OCI-LY7 (cell line): ENCODE results near the gene IKBKE. TPM values are rescaled to one million over a fixed set of nuclear protein-coding genes. Genes with fewer than 3 reads are reported as not detected.

ENCODE experiments used
- BruUV-seq: library from RNA; stranded (reverse); fragments of 400-500 nt; replicated peaks from 2 replicates; lab custom pipeline; 2021; lab: Mats Ljungman, UMichigan
- CTCF ChIA-PET: fragments of 300-600 bp; sonication (Branson Sonifier 250); formaldehyde crosslinking; loops from one replicate; lab custom pipeline; 2022; ENCODE audit warnings: antibody characterized with exemption; ENCODE audit not compliant: unreplicated experiment; lab: Charles Lee
- POLR2A ChIA-PET: fragments of 300-600 bp; sonication (Branson Sonifier 250); formaldehyde crosslinking; loops from one replicate; lab custom pipeline; 2022; ENCODE audit warnings: antibody characterized with exemption; lab: Charles Lee
- DNase-seq: peaks from one replicate; pipeline ENCODE4 v3.0.0-alpha.2; 2015; ENCODE audit warnings: low spot score
- H2AFZ ChIP-seq: fragments of 200-600 bp; sonication (generic), shearing (Covaris generic); 2 replicates; pipeline ENCODE4 v1.6.1; 2014; ENCODE audit warnings: mild to moderate bottlenecking, antibody characterized with exemption, low read length, moderate library complexity
- H3K27ac ChIP-seq: fragments of 200-600 bp; sonication (generic); 2 replicates; pipeline ENCODE4 v1.5.1; 2014; ENCODE audit warnings: mixed run types, low read depth, mild to moderate bottlenecking, moderate library complexity, low read length, inconsistent platforms; ENCODE audit not compliant: poor library complexity, severe bottlenecking
- H3K36me3 ChIP-seq: fragments of 200-600 bp; sonication (generic); 2 replicates; pipeline ENCODE4 v1.6.1; 2014; ENCODE audit warnings: mild to moderate bottlenecking, antibody characterized with exemption, low read length, moderate library complexity, mixed read lengths; ENCODE audit not compliant: insufficient read depth
- H3K4me1 ChIP-seq: fragments of 200-600 bp; sonication (generic); 2 replicates; pipeline ENCODE4 v1.5.1; 2014; ENCODE audit warnings: mild to moderate bottlenecking, low read length; ENCODE audit not compliant: insufficient read depth, poor library complexity, severe bottlenecking
- H3K4me2 ChIP-seq: fragments of 200-600 bp; sonication (generic); 2 replicates; pipeline ENCODE4 v1.6.1; 2014; ENCODE audit warnings: mild to moderate bottlenecking, low read length
- H3K4me3 ChIP-seq: fragments of 200-600 bp; sonication (generic); 2 replicates; pipeline ENCODE4 v1.5.1; 2014; ENCODE audit warnings: mild to moderate bottlenecking, low read depth, low read length; ENCODE audit not compliant: poor library complexity, severe bottlenecking
- H3K79me2 ChIP-seq: fragments of 200-600 bp; sonication (generic); 2 replicates; pipeline ENCODE4 v1.6.1; 2016; ENCODE audit warnings: low read depth, mild to moderate bottlenecking, low read length, moderate library complexity, mixed read lengths; ENCODE audit not compliant: insufficient read depth
- H3K9me2 ChIP-seq: fragments of 200-600 bp; sonication (generic); 2 replicates; pipeline ENCODE4 v1.6.1; 2016; ENCODE audit warnings: mild to moderate bottlenecking, low read length, mixed read lengths; ENCODE audit not compliant: insufficient read depth
- H3K9me3 ChIP-seq: fragments of 200-600 bp; sonication (generic); 2 replicates; pipeline ENCODE4 v1.6.1; 2014; ENCODE audit warnings: mild to moderate bottlenecking, mixed run types, low read length, mixed read lengths
- H4K20me1 ChIP-seq: fragments of 200-600 bp; sonication (generic); 2 replicates; pipeline ENCODE4 v1.6.1; 2014; ENCODE audit warnings: mild to moderate bottlenecking, antibody characterized with exemption, low read length, moderate library complexity, mixed read lengths; ENCODE audit not compliant: insufficient read depth
- CTCF ChIP-seq: fragments of 200-600 bp; sonication (generic); conservative IDR thresholded peaks from 2 replicates; pipeline ENCODE4 v1.5.1; 2014; ENCODE audit warnings: mild to moderate bottlenecking, antibody characterized with exemption, low read length, moderate library complexity, mixed read lengths
- EZH2phosphoT487 ChIP-seq: fragments of 200-600 bp; sonication (generic); IDR thresholded peaks from 2 replicates; pipeline ENCODE4 v1.6.1; 2018; ENCODE audit warnings: low read depth, borderline replicate concordance, mild to moderate bottlenecking, mixed run types, antibody characterized with exemption, low read length, moderate library complexity, mixed read lengths
- intact Hi-C: fragments of 100-400 bp; cut with micrococcal nuclease; formaldehyde crosslinking; loops from one replicate; pipeline ENCODE4 v1.10.0; 2022; ENCODE audit not compliant: unreplicated experiment
- total RNA-seq, 2 experiments: library from RNA; depleted of rRNA in 1 of 2; stranded (reverse); fragments of >200 nt in 1 of 2; shearing (Covaris generic) in 1 of 2; gene quantifications; 2 replicates each; pipeline ENCODE4 v1.2.3, GENCODE V29; 2014 to 2022

IKBKE gene
- total RNA-seq, 2 experiments from 2014 or later = 23.9 to 38.5 TPM

GRCh38 chr1:206489980-206490770 is 19.9 kb downstream of the IKBKE start:
- H3K9me3 ChIP-seq = no peaks in the 10 kb centered on the region
- peak; percentile 75 for DNase-seq
- BruUV-seq = no TSS peak
- H3K36me3 ChIP-seq = peaks cover 58% of the 10 kb centered on the region
- ChIA-PET CTCF (interaction anchor here (0.9 to 1.1 kb wide), 4 partner anchors 20 to 176 kb away, joined by 3 to 4 read pairs (median 4); partner anchors contain the start of gene IKBKE), POLR2A (interaction anchor here (0.7 to 1.2 kb wide), 2 partner anchors 65 to 70 kb away, joined by 3 to 4 read pairs; no protein-coding TSS in a partner anchor)
- no peak overlapping the region for H3K4me2 ChIP-seq
- H3K27ac ChIP-seq = no peak overlapping the region
- 0 out of 2 replicates have a peak, but pooled peaks cover 3% of the 10 kb centered on the region for H4K20me1 ChIP-seq
- H2AFZ ChIP-seq = no peak overlapping the region
- no peak overlapping the region for H3K4me3 ChIP-seq
- no peaks in the 10 kb centered on the region for H3K79me2 ChIP-seq
- no peaks in the 10 kb centered on the region for H3K9me2 ChIP-seq
- intact Hi-C loops = loop anchor here (1.0 kb wide), 2 partner anchors 55 to 93 kb away; no protein-coding TSS in a partner anchor
- H3K4me1 ChIP-seq = peaks cover 5% of the 10 kb centered on the region
- TF ChIP-seq EZH2phosphoT487 (no peak), CTCF (peak; percentile 93)

- H3K9me3 ChIP-seq = no peaks in the 10 kb centered on the region
- H4K20me1 ChIP-seq = 0 out of 2 replicates have a peak, but pooled peaks cover 4% of the 10 kb centered on the region
- no peak overlapping the region for H3K4me2 ChIP-seq
- H3K27ac ChIP-seq = no peak overlapping the region
- peaks cover 58% of the 10 kb centered on the region for H3K36me3 ChIP-seq
- H3K4me3 ChIP-seq = no peak overlapping the region
- peaks cover 13% of the 10 kb centered on the region for H3K4me1 ChIP-seq
- ChIA-PET POLR2A (interaction anchor here (0.7 kb wide), 1 partner anchor 24 kb away, joined by 4 read pairs; no protein-coding TSS in a partner anchor), CTCF (interaction anchor here (0.9 to 1.1 kb wide), 4 partner anchors 21 to 175 kb away, joined by 3 to 4 read pairs (median 4); partner anchors contain the start of gene IKBKE)
- DNase-seq = no peak
- no peak overlapping the region for H2AFZ ChIP-seq
- no peak for TF ChIP-seq CTCF
- TF ChIP-seq EZH2phosphoT487 = no peak
- intact Hi-C loops = loop anchor here (1.0 kb wide), 2 partner anchors 54 to 92 kb away; no protein-coding TSS in a partner anchor
- BruUV-seq = no TSS peak
- no peaks in the 10 kb centered on the region for H3K79me2 ChIP-seq
- H3K9me2 ChIP-seq = no peaks in the 10 kb centered on the region
Measured at GRCh38 chr1:206490771-206491405, 20.6 kb downstream of the IKBKE start.
